ENCODE results near the gene COX19.
"Not testable (repeated sequence)": the region's sequence is repeated elsewhere in the genome, so short reads cannot be mapped to it uniquely, and the experiment has no call there.

Gene COX19

DNA sequence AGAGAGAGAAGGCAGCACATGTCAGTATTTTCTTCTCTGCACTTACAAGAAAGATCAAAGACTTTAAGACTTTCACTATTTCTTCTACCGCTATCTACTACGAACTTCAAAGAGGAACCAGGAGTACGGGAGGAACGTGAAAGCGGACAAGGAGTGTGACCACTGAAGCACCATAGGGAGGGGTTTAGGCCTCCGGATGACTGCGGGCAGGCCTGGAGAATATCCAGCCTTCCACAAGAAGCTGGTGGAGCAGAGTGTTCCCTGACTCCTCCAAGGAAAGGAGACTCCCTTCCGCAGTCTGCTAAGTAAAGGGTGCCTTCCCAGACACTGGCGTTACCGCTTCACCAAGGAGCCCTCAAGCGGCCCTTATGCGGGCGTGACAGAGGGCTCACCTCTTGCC lies 14.4 kb downstream of the COX19 start:
- DNase-seq (ENCODE audit: low read depth in 3 of 3), result not testable (repeated sequence)

DNA sequence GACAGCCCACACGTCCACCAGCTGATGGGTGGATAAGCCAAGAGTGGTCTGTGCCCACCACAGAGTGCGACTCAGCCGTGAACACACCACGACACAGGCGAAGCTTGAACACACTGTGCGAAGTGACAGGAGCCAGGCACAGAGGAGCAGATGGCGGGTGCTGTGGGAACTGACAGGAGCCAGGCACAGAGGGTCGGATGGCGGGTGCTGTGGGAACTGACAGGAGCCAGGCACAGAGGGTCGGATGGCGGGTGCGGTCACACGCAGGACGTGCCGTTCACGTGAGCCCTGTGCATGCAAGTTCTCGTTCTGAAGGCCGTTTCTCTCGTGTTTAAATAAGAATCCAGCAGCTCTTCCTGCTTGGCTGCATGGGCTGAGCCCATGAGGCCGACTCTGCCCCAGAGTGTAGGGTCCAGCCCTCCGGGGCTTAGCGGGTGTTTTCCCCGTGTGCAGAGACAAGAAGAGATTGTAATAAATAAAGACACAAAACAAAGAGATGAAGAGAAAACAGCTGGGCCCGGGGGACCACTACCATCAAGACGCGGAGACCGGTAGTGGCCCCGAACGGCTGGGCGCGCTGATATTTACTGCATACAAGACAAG lies 15.0 kb downstream of the COX19 start:
- DNase-seq (ENCODE audit: low read depth in 3 of 3), result no peak

DNA sequence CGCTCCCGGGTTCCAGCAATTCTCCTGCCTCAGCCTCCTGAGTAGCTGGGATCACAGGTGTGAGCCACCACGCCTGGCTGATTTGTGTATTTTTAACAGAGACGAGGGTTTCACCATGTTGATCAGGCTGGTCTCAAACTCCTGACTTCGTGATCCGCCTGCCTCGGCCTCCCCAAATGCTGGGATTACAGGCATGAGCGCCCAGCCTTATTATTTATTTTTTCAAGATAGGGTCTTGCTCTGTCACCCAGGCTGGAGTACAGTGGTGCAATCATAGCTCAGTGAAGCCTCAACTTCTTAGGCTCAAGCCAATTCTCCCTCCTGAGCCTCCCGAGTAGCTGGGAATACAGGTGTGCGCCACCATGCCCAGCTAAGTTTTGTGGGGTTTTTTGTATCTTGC lies 15.6 kb downstream of the COX19 start:
- DNase-seq (ENCODE audit: low read depth in 3 of 3), result not testable (repeated sequence)

DNA sequence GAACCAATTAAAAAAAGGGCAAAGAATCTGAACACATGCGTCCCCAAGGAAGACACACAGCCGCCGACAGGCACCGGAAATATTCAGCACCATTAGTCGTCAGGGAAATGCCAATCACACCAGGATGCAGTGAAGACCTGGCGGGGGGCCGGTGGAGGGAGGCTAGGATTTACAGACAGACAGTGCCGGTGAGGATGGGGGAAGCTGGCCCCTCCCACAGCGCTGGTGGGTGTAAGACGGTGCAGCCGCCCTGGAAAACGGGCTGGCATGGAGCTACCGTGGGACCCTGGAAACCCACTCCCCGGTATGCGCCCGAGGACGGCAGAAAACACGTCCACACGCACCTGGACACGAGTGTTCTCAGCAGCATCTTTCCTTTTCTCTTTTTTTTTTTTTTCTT lies 16.1 kb downstream of the COX19 start:
- no peak for DNase-seq (ENCODE audit: low read depth in 3 of 3)

DNA sequence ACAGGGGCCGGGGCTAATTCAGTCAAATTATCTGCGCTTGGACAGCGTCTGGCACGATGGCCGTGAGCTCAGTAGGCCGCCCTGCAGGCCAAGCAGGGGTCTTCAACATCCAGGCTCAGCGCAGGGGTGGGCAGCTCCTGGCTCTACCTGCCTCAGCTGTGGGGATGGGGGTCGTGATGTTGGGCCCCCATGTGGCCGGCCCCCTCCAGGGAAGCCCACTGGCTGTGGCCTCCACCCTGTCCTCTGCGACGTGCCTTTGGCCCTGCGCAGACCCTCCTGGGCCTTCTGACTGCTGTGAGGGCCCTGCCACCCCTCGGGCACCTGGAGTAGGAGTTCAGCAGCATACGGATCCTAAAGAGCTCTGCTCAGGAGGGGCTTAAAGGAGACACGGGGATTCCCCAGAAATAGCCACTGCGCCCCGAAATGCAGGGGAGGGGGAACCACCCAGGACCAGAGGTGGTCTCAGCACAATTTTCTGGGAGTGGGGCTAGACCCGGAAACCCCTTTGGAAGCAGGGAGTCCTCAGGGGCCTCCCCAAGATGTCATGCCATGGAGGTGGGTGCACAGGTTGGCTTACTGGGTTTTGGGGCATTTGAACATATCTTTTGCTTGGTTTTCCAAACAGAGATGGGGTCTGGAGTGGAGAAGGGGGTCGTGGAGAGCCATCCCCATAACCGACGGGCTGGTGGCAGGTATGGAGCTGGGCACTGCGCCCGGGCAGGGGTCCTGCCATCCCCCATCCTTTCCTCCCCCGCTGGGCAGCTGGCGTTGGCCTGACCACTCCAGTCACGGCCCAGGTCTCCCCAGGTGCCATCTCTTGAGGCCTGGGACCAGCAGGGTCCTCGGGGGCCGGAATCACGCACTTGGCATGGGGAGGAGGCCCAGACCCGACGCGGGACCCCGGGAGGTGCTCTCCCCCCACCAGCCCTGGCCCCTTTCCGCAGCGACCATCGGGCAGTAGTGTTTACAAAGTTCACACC lies 16.8 kb downstream of the COX19 start:
- no peak for DNase-seq (ENCODE audit: low read depth in 3 of 3)

DNA sequence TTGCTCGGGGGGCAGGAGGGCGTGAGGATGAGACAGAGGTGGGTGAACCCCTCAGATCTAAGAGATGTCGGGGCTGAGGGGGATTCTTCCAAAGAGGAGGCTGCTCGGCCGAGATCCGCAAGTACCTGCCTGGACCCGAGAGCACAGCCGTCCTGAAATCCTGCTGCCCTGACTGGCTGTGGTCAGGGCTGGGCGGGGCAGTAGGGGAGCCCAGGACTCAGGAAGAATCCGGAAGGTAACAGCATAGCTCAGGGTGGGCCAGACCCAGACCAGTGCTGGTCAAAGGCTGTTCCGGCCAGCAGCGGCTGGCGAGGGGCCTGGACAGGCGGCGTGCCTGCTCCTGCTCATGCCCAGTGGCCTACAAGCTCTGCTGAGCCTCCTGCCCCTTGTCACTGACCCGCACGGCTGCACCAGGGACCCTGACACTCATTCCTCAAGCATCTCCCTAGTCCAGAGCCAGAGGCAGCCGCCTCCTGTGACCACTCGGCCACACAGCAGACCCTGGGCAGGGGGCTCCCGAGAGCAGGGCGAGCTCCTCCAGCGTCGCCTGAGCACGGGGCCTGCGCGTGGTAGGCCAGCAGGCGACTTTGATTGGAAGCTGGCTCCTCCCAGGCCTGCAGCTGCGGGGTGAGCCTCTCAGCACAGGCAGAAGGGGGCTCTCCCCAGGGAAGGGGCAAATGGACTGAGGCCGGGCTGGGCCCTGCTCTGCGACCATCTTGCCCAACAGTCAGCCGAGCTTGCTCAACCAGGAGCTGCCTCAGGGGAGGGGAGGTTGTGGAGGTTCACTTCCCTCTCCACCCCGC lies 17.7 kb downstream of the COX19 start:
- no peak for DNase-seq (ENCODE audit: low read depth in 3 of 3)

DNA sequence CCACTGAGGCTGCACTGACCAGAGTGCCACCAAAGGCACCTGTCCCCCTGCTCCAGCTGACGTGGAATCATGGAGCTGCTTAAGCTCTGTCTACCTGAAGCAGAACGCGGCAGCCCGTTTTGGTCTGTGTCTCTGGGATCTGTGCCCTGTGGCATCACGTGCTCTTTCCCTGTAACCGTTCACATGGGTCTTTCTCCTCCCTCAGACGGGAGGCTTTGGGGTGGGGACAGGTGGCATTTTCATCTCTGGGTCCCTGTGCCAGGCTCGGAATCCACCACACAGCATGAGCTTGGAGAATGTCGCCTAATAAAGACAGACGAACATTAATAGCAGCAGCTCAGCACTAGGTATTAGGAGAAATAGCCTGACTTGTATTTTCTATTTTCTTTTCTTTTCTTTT lies 19.3 kb downstream of the COX19 start:
- DNase-seq (ENCODE audit: low read depth in 3 of 3), result no peak

DNA sequence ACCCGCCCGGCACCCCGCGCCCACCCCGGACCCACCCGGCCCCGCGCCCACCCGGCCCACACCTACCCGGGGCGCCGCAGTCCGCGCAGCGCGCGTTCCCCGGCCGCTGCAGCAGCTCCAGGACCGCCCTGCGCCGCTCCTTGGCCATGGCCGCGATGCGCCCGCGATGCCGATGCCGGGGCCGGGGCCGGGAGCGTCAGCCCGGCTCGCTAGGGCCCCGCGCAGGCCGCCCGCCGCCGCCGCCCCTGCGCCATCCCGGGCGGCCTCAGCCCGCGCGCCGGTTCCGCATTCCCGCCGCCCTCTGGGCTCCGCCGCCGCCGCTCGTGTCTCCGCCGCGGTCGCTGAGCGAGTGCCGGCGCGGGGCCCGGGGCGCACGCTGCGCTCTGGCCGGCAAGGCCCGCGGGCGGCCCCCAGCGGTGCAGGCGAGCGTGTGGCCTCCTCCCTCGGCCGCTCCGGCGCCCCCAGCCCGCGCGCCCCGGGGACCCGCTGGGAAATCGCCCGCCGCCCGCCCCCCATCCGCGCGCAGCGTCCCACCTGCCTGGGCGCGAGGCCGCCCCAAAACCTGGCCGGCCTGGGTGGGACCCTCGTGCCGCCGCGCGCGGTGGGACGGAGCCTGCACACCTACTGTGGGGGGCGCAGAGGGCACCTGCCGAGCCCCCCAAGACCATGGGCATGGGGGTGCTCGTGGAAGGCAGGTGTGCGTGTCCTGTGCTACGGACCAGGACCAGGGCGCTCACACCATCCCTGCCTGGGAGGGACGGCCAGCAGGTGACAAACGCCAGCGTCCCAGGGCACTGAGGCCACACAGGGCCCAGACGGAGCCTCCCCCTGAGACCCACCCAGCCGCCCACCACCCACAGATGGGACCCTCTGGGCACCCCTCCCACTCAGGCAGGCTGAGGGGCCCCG lies 20.8 kb downstream of the COX19 start, which contains the start of gene ADAP1:
Gene ADAP1, minus strand, starts transcription at position 351 of the 909 bp plus-strand sequence. Its CDS starts 203 bp downstream, at position 148.
- DNase-seq (ENCODE audit: low read depth in 3 of 3), result peak; percentile 30 to 53 (median 31)

DNA sequence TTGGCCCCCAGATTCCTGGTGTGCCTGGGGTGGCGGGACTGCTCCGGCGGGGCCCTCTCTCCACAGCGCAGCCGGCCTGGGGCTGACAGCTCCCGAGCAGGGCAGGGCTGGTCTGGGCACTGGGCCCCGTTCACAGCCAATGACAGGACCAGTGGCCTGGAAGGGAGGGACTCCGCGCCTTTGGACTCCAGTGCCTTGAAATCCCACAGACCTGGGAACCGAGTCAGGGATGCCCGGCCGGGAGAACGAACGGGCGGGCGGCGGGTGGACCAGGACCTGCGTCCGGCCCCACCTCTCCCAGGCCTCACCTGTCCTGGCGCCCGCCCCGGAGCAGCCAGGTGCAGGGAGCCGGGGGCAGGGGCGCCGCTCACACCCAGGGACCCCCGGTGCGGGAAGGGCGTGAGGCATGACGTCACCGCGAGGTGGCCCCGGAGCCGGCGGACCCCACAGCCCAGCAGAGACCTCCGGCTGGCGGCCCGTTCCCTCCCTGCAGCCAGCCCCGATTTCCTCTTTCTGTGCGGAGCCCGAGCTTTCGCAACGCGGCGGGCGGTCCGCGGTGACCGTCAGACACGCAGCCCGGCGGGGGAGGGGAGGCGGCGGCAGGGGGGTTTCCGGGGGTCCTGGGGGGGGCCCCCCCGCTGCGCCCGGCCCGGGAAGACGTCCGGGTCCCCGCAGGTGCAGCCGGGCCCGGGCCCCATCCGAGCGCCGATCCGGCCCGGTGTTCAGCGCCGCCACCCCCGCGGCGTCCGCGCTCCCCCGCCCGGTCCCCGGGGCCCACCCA lies 21.6 kb downstream of the COX19 start:
- no peak for DNase-seq (ENCODE audit: low read depth in 3 of 3)

DNA sequence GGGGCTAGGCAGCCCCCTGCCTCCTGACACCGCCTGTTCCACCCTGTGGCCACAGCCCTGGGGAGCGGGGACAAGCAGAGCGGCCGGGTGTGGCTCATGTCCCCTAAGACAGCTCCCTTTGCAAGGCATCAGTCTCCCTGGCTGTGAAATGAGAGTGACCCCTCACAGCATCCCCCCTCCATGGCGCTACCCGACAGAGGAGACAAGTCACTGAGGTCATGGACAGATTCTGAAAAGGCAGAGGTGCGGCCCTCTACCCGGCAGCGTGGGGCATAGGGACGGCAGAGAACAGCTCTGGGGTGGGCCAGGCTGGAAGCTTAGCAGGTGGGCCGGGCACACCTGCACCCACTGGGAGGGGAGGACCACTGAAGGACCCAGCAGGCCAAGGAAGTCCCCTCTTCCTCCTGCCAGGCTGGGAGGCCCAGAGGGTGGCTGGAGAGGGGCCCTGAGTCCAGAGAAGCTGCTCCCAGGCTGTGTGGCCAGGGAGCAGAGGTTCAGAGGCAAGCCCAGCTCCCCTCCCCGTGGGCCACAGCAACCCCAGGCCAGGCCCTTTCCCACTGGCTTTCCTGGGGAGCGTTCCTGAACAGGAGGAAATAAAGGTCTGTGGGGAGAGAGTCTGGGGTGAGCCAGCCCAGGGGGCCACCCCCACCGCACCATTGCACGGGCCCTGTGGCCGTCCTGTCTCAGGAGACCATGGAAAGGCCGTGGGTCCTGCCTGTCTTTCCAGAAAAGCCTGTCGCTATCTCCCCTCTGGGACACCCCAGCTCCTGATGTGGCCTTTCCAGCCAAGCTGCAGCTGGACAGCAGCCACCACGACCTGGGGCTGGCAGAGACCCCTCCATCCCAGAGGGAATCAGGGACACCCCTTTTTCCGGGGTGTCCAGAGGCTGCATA lies 22.6 kb downstream of the COX19 start:
- no peak for DNase-seq (ENCODE audit: low read depth in 3 of 3)

DNA sequence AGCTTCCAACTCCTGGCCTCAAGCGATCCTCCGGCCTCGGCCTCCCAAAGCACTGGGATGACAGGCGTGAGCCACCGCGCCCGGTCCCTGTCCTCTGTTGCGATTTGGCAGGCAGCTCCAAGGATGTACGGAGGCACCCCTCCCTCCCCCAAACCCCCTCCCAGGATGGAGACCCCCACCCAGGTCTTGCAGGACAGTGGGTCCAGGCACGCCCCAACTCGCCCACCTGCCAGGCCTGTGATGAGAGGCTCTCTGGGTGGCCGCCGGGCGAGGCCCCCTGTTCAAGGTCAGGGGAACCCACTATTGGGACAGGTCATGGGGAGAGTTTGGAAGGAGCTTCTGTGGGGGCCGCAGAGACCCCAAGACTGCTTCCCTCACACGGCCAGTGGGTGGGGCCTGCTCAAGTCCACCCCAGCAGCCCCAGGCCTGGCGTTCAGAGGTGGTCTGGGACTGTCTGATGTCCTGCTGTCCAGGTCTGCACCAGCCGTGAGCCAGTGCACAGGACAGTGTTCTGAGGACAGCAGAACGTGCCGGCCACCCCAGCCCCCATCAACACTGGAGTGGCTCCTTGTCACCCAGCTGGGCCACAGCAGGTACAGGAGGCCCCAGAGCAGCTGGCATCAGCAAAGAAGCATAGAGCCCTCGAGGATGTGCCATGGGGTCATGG lies 23.3 kb downstream of the COX19 start:
- no peak for DNase-seq (ENCODE audit: low read depth in 3 of 3)

DNA sequence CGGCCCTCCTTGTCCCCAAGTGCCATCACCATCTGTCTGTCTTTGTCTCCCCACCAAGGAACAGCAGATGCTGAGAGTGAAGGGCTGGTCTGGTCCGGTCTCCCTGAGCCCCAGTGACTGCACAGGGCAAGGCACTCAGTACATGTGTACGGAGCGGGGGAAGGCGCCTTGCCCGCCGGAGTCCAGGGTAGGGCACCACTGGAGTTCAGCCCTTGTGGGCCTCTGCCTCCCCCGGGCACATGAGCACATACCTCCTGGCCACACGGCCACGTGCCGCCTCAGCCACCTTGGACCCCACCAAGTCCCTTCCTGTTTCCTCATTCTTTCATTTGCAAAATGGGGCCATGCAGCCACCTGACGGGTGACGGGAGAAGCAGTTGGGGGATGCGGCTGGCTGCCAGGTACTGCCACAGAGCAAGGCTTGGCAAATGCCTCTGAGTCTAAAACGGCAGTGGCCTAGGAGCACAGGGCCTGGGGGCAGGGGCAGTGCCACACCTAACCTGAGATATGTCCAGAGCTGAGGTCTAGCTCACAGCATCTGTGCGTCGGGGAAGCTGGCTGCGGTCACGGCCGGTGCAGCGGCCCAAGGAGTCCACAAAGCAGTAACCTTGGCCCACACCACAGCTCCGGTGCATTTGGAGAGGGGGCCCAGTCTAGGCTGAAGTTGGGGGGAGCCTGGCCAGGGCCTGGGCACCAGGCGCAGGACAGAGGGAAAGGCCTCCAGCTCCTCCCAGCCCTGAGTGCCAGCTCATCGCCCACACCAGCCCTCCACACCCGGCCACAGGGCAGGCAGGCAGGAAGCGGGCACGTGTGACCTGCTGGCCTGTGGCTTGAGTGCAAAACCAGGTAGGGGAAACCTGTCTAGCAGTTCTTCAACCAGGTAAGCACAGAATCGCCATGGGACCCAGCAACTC lies 26.1 kb downstream of the COX19 start:
- no peak for DNase-seq (ENCODE audit: low read depth in 3 of 3)

DNA sequence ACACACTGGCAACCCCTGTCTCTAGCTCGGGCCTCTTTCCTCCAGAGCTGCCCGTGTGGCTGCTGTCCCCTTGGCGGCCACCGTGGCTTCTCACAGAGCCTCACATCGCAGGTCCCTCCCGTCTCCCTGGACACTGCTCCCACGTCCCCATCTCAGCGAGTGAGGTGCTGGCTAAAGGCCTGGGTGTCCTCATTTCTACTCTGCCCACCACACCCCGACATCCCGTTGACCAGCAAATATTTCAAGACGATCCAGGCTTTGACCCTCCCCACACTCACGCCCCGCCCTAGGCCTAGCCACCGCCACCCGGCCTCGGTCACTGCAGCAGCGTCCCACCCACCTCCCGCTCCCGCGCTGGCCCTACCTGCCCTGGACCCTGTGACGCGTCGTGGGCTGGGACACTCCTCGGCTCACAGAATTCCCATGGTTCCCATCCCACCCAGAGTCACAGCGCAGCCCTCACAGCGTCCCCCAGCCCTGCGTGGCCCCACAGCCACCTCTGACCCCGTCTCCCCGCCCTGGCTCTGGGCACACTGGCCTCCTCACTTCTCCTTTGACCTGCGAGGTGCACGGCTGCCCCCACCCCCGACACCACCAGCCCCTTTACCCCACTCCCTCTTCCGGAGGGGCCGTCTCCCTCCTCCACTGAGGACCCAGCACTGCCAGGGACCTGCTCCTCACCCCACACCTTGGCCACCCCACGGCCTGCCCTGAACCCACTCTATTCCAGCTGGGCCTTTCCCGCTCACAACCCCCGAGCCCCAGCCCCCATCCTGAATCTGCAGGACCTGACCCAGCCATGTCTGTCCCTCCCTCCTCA lies 27.7 kb downstream of the COX19 start:
- no peak for DNase-seq (ENCODE audit: low read depth in 3 of 3)

DNA sequence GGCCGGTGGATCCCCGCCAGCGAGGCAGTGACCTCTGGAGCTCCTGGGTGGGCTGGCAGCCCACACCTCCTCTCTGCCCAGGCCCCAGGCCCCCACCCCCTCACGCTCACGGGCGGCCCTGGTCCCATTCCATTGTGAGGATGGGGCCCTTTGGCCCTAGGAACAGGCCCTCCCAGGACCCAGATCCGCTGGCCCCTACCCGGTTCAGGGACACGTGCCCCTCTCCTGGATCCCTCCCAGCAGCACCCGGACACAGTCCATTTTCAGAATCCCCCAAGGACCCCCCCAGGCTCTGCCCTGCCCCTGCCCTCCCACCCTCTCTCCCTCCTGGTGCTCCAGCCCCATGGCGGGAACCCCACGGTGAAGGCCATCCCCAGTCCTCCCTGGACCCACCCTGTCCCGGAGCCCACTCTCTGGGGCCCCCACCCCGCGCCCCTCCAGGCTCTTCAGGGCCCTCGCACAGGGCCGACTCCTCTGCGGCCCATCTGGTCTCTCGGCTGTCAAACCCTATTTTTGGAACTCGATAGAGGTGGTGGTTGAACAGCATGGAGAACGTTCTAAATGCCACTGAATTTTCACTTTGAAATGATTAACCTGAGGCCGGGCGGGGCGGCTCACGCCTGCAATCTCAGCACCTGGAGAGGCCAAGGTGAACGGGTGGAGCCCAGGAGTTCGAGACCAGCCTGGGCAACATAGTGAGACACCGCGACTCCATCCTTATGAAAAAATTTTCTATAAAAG lies 28.9 kb downstream of the COX19 start:
- no peak for DNase-seq (ENCODE audit: low read depth in 3 of 3)

DNA sequence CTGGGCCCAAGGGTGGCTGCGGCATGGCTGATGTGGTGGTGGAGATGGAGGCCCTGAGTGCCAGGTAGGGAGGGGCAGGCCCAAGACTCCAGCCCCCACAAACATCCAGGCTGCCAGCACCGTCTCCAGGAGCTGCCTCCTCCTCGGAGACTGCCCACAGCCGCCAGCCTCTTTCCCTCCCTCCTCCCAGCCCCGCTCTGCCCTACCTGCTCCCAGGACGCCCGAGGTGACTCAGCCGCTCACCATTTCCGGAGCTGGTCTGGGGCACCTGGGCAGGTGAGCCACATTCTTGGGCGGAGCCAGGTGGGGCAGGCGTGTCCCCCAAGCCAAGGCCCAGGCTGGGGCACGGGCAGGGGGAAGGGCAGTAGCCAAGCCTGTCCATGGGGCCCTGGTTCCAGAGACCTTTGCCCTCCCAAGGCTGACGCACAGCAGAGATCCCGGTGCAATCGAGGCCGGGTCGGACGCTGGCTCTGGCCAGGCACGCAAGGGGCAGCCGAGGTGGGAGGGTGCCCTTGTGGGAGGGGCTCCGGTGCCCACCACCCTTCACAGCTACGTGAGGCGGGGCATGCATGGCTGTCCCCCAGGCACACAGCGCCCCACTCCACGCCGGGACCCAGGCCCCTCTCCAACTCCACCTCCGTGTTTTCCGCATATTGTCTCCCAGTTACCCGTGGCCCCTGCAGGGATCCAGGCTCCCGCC lies 29.6 kb downstream of the COX19 start:
- no peak for DNase-seq (ENCODE audit: low read depth in 3 of 3)
